HG02970 (cell line): ENCODE data around the gene STAT2.
"Not testable (repeated sequence)": the region's sequence is repeated elsewhere in the genome, so short reads cannot be mapped to it uniquely, and the experiment has no call there.

ENCODE experiments used
- ATAC-seq: cut with Tn5 transposase; IDR thresholded peaks from one replicate; pipeline ENCODE4 v1.9.1; 2021; ENCODE audit warnings: mild to moderate bottlenecking, moderate library complexity, moderate number of reproducible peaks; ENCODE audit not compliant: unreplicated experiment, low FRiP score

Gene STAT2

GRCh38 chr12:56359851-56360767 lies at the start of gene STAT2:
STAT2 (minus strand) TSS chr12:56360107; CDS start chr12:56356571, 3,536 bp downstream.
- ATAC-seq = peak; percentile 95

GRCh38 chr12:56408799-56409417 lies 49.0 kb upstream of the STAT2 start:
- ATAC-seq = no peak

GRCh38 chr12:56404227-56404626 lies 44.3 kb upstream of the STAT2 start:
- not testable (repeated sequence) for ATAC-seq

- not testable (repeated sequence) for ATAC-seq
Observed at GRCh38 chr12:56401612-56402011, 41.7 kb upstream of the STAT2 start.

GRCh38 chr12:56401125-56401524 lies 41.2 kb upstream of the STAT2 start:
- not testable (repeated sequence) for ATAC-seq

- ATAC-seq = not testable (repeated sequence)
Observed at GRCh38 chr12:56399466-56399865, 39.6 kb upstream of the STAT2 start.

- ATAC-seq = no peak
Observed at GRCh38 chr12:56398324-56398723, 38.4 kb upstream of the STAT2 start.

- no peak for ATAC-seq
Observed at GRCh38 chr12:56392331-56392730, 32.4 kb upstream of the STAT2 start.

GRCh38 chr12:56391721-56392120 lies 31.8 kb upstream of the STAT2 start:
- ATAC-seq = no peak

- ATAC-seq = no peak
Observed at GRCh38 chr12:56389412-56389811, 29.5 kb upstream of the STAT2 start.

GRCh38 chr12:56387152-56387736 lies 27.3 kb upstream of the STAT2 start:
- no peak for ATAC-seq

- ATAC-seq = no peak
Observed at GRCh38 chr12:56385873-56386272, 26.0 kb upstream of the STAT2 start.

GRCh38 chr12:56382611-56383010 lies 22.7 kb upstream of the STAT2 start:
- ATAC-seq = no peak

GRCh38 chr12:56377989-56378316 lies 18.0 kb upstream of the STAT2 start:
- ATAC-seq = no peak

- no peak for ATAC-seq
Observed at GRCh38 chr12:56377310-56377988, 17.5 kb upstream of the STAT2 start.

GRCh38 chr12:56375598-56376434 lies 15.9 kb upstream of the STAT2 start:
- ATAC-seq = no peak

- ATAC-seq = no peak
Observed at GRCh38 chr12:56374726-56375597, 15.1 kb upstream of the STAT2 start.

GRCh38 chr12:56373515-56373914 lies 13.6 kb upstream of the STAT2 start:
- ATAC-seq = no peak

GRCh38 chr12:56366948-56367347 lies 7.0 kb upstream of the STAT2 start:
- no peak for ATAC-seq
